OCI-LY7 (cell line): Measurements from ENCODE around the gene SLC12A3.

Source experiments
- EZH2phosphoT487 ChIP-seq: fragments of 200-600 bp; sonication (generic); IDR thresholded peaks from 2 replicates; pipeline ENCODE4 v1.6.1; 2018; ENCODE audit warnings: low read depth, borderline replicate concordance, mild to moderate bottlenecking, mixed run types, antibody characterized with exemption, low read length, moderate library complexity, mixed read lengths
- TF ChIP-seq, protein P1 (sequence below): fragments of 200-600 bp; sonication (generic); conservative IDR thresholded peaks from 2 replicates; pipeline ENCODE4 v1.5.1; 2014; ENCODE audit warnings: mild to moderate bottlenecking, antibody characterized with exemption, low read length, moderate library complexity, mixed read lengths

DNA sequence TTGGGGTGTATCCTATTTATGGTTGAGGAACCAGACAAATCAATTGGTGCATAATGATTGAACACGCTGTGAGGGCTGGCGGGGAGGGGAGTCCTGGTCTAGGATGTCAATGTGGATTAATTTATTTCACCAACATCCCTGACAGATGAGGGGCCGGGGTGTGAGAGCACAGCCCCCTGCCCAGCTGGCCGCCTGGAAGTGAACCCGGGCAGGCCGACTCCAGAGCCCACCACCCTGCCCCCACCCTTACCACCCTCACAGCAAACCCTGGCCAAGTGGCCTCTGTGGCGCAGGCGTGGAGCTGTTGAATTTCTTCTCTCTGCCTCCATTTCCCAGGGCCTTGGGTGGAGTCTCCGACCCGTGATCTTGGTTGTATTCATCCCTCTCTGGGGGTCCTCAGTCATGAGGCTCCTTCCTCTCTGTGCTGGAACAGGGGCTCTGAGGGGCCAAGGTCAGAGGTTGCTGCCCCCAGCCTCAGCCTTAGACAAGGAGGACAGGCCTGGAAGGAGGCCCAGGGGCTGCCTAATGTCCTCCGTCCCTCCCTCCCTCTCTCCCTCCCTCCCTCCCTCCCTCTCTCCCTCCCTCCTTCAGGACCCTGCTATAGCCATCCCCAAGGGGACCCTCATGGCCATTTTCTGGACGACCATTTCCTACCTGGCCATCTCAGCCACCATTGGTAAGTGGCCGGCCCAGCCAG lies 12.6 kb downstream of the SLC12A3 start:
- TF ChIP-seq, protein P1, sequence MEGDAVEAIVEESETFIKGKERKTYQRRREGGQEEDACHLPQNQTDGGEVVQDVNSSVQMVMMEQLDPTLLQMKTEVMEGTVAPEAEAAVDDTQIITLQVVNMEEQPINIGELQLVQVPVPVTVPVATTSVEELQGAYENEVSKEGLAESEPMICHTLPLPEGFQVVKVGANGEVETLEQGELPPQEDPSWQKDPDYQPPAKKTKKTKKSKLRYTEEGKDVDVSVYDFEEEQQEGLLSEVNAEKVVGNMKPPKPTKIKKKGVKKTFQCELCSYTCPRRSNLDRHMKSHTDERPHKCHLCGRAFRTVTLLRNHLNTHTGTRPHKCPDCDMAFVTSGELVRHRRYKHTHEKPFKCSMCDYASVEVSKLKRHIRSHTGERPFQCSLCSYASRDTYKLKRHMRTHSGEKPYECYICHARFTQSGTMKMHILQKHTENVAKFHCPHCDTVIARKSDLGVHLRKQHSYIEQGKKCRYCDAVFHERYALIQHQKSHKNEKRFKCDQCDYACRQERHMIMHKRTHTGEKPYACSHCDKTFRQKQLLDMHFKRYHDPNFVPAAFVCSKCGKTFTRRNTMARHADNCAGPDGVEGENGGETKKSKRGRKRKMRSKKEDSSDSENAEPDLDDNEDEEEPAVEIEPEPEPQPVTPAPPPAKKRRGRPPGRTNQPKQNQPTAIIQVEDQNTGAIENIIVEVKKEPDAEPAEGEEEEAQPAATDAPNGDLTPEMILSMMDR: no peak
- TF ChIP-seq EZH2phosphoT487: no peak
